ENCODE results near the gene MON2.
"Not testable (repeated sequence)": the region's sequence is repeated elsewhere in the genome, so short reads cannot be mapped to it uniquely, and the experiment has no call there.

MON2 gene, protein sequence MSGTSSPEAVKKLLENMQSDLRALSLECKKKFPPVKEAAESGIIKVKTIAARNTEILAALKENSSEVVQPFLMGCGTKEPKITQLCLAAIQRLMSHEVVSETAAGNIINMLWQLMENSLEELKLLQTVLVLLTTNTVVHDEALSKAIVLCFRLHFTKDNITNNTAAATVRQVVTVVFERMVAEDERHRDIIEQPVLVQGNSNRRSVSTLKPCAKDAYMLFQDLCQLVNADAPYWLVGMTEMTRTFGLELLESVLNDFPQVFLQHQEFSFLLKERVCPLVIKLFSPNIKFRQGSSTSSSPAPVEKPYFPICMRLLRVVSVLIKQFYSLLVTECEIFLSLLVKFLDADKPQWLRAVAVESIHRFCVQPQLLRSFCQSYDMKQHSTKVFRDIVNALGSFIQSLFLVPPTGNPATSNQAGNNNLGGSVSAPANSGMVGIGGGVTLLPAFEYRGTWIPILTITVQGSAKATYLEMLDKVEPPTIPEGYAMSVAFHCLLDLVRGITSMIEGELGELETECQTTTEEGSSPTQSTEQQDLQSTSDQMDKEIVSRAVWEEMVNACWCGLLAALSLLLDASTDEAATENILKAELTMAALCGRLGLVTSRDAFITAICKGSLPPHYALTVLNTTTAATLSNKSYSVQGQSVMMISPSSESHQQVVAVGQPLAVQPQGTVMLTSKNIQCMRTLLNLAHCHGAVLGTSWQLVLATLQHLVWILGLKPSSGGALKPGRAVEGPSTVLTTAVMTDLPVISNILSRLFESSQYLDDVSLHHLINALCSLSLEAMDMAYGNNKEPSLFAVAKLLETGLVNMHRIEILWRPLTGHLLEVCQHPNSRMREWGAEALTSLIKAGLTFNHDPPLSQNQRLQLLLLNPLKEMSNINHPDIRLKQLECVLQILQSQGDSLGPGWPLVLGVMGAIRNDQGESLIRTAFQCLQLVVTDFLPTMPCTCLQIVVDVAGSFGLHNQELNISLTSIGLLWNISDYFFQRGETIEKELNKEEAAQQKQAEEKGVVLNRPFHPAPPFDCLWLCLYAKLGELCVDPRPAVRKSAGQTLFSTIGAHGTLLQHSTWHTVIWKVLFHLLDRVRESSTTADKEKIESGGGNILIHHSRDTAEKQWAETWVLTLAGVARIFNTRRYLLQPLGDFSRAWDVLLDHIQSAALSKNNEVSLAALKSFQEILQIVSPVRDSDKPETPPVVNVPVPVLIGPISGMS (N-terminal part only)

DNA sequence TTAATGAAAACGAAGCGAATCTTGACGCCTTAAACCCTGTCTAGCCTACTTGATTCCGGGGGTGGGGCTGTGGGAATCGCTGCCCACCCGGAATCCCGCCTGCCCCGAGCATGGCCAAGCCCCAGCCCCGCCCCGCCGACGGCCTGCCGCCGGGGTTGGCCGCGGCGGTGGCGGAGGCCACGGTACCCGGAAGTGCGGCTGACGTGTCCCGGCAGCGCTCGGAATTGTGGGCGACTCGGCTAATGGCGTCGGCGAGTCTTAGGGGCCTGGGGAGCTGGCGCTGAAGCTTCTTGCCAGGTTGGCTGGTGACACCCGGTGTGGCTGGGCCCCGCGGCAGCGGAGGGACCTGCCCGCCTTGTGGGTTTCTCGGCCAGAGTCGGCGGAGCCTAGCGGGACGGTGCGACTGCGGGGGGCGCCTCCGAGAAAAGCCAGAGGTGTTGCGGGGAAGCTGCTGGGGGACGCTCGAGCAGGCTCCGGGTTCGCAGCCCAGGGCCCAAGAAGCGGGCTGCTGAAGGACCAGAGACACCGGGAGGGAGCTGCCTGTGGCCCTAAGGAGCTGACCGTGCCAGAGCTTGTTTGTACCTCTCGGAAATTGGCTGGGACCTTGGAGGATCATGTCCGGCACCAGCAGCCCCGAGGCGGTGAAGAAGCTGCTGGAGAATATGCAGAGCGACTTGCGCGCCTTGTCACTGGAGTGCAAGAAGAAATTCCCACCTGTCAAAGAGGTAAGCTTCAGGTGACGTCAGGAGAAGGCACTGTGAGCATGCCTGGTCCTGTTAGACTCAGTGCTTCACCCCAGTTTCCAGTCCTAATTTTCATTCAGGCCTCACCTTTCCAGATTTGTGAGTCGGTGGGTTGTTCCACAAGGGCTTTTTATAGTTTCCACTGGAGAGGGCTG is at the start of gene MON2:
TSS of gene MON2 (plus strand) at position 233 of the 898 bp plus-strand sequence. CDS start at position 615, 382 bp downstream.
- peak; percentile 72 to 85 (median 80) for DNase-seq

DNA sequence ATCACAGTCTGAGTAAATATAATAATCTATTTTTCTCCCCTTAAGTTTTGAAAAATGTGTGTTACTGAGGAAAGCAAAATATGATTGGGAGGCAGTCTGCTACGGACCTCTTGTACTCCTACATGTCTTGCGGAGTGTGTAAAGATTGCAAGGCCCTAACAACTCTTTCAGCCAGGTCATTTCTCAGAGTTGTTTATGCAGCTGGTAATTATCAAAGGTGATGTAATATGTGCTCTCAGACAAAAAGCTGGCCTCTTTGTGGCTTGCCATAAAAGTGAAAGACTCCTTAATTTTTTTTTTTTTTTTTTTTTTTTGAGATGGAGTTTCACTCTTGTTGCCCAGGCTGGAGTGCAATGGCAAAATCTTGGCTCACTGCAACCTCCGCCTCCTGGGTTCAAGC is 40.5 kb upstream of the MON2 start:
- DNase-seq: no peak

DNA sequence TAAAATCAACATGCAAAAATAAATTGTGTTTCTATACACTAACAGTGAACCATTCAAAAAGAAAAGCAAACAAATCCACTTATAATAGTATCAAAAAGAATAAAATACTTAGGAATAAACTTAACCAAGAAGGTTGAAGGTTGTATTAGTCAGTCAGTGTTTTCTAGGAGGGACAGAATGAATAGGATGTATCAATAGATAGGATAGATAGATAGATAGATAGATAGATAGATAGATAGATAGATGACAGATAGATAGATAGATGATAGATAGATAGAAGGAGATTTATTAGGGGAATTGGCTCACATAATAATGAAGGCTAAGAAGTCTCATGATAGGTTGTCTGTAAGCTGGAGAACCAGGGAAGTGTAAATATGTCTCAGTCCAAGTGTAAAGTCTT is 37.2 kb upstream of the MON2 start:
- DNase-seq: no peak

DNA sequence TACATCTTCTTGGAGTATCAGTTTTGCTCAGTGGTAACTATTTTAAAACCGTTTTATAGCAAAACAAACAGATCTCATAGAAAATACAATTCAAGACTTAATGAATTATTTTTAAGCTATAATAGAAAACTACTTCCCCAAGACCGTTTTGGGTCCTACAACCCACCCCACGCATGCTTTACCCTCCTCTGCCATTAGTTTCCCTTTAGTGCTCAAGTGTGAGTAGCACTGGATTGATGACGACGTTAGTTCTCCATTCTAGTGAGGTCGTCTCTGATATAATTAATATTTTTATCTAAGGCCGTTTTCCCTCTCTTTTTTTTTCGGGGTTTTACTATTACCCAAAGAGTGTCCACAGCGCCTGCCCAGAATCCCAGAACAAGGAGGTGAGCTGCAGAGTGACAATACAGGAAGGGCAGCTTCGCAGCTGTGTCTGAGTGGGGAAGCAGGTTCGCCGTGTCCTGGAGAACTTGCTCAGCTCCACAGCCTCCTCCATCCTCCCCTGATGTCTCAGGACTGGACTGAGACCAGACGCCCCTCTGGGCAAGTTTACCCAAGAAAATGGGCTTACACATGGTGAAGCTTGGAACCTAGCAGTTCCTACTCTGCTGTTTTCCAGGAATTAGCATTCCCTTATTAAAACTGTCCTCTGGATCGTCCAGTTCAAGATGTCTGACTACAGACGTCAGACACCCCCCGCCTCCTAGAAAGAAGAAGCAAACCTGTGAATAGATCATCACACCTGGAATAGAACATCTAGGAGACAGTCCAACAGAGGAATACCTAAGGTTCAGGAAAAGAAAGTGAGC is 31.9 kb upstream of the MON2 start:
- DNase-seq: no peak

DNA sequence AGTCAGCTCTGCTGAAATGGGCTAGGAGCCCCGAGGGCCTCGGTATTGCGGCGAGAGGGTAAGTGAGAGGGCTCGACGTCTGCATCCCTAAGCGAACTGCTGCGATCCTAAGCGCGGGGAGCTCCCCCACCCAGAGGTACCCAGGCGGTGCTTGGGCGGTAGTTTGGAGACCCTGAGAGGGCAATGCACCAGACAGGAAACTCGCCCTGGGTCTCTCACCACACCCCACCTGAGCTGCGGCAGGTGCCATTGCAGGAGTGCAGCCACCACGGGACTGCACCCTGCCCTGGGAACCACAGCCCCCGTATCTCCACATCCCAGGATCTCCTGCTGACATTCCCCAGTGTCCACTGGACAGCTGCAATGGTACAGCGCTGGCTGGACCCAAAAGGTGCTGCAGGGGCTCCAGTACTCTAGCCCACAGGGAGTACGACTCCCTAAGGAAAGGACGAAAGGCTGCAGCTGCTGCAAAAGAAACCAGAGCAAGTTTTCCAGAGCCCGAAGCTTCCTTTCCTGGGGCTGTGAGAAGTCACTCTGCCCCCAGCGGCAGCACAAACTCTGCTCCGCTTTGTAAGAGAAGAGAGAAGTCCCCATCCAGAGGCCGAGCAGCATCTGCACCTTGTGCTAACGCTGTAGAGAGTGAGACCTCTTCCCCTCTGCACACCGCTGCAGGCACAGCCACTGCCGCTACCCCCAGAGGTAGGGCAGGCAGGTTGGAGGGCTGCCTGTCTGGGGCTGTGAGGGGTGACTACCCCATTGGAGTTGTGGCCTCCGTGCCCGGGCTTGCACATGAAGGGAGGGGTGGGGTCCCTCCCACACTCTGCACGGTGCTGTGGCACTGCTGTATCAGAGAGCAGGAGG is 31.1 kb upstream of the MON2 start:
- peak in 4 of 6 experiments; percentile 2 to 44 (median 32) for DNase-seq

DNA sequence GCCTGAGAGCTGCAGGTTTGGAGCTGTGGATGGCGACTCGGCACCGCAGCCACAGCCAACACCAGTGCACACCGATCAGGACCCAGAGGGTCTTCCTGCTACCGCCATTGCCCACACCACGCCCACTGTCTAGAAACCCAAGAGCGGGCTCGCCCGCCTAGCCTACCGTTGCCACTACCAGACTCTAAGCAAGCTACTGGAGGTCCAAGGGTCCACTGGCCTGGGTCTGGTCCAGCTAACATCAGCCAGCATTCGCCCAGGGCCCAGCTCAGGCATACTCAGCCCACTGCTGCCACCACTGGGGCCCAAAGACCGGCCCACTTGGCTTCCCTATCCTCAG is 30.5 kb upstream of the MON2 start:
- DNase-seq: no peak

DNA sequence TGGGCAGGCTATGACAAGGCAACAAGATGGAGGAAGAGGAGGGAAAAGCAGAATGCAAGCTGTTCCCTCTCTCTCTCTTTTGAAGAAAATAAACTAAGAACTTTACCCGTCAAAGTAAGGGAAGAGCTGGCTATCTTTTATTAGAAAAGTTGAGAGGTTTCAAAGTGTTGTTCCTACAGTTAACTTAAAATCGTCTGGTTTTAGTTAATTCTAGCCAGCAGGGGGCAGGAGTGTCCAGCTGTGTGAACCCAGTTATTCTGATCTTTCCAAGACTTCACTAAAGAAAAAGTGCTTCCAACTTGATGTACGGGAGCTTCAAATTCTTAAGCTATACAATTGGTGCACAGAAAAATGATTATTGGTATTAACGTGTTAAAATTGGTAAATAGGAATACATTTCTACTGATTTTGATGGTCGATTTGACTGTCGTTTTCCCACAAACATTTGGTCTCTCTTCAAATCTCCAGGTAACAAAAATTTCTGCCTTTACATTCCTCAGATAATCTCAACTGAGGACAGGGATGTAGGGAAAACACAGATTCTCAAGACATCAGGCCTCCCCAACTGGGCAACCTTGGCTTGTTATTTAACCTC is 28.4 kb upstream of the MON2 start:
- DNase-seq: peak in 5 of 6 experiments; percentile 2 to 58 (median 24)

DNA sequence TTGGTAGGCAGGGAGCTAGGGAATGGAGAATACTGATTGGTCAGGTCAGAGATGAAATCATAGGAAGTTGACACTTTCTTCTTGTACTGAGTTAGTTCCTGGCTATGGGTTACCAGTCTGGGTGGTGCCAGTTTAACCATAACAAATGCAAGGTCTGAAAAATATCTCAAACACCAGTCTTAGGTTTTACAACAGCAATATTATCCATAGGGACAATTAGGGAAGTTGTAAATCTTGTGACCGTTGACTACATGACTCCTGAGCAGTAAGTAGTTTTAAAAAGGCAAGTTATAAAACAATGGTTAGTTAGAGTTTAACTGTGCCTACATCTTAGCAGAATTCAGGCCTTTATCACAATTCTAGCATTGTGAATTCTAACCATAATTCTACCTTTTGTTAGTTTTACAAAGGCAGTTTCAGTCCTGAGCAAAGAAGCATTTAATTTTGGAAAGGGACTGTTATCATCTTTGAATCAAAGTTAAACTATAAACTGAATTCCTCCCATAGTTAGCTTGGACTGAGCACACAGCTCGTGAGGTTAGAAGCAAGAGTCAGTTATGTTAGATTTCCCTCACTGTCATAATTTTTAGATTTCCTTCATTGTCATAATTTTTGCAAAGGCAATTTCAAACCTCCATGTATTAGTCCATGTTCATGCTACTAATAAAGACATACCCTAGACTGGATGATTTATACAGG is 19.7 kb upstream of the MON2 start:
- DNase-seq: no peak

DNA sequence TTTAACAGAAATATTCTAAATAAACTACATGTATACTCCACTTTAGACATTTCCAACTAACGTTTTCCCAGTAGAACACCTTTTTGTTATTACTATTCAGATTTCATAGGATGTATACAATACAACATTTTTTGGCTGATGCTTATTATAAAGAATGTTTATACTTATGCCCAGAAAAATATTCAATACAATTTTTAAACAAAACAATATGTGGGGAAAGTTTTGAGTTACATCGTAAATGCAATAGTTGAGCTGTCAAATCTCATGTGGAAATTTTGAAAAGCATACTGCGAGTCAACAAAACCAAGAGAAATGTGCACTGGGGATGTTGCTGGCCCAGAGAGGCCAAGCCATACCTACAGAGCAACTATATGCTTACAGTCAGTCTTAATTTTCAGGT is 18.2 kb upstream of the MON2 start:
- no peak for DNase-seq

DNA sequence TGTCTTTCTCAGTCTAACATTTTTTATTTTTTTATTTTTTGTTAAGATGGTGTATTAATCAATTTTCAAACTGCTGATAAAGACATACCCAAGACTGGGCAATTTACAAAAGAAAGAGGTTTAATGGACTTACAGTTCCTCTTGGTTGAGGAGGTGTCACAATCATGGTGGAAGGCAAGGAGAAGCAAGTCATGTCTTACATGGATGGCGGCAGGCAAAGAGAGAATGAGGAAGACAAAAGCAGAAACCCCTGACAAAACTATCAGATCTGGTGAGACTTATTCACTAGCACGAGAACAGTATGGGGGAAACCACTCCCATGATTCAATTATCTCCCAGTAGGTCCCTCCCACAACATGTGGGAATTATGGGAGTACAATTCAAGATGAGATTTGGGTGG is 11.2 kb upstream of the MON2 start:
- DNase-seq: not testable (repeated sequence)

DNA sequence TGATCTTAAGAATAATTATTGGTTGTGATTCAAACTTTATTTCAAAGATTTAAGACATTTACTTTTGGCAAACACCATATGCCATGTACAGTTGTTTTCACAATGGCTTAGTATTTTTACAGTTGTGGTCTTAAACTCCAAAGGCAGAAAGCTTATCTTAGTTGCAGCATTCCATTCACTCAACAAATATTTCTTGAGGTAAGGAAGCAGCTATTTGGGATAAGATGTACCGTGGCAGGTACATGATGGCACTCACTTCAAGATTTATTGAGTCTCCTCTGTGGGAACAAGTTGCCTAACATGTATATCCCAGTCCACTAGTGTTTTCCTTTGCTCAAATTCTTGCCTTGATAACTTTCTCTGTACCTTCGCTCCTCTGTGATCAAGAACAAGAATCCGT is 8.0 kb upstream of the MON2 start:
- DNase-seq: no peak

DNA sequence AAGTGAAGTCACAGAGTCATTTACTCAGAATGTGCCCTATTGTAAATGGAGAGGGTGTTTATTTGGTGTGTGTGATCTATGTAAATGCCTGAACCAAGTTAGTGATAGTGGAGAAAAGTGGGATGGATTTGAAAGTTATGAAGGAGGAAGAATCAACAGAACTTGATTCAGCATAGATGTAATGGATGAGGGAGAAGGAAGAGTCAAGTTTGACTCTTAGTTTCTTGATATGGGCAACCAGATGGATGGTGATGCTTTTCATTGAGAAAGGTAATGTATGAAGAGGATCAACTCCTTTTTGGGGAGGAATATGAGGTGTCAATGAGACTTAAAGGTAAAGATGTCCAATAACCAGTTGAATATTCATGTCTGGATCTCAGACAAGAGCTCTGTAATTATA is 6.7 kb upstream of the MON2 start:
- no peak for DNase-seq

DNA sequence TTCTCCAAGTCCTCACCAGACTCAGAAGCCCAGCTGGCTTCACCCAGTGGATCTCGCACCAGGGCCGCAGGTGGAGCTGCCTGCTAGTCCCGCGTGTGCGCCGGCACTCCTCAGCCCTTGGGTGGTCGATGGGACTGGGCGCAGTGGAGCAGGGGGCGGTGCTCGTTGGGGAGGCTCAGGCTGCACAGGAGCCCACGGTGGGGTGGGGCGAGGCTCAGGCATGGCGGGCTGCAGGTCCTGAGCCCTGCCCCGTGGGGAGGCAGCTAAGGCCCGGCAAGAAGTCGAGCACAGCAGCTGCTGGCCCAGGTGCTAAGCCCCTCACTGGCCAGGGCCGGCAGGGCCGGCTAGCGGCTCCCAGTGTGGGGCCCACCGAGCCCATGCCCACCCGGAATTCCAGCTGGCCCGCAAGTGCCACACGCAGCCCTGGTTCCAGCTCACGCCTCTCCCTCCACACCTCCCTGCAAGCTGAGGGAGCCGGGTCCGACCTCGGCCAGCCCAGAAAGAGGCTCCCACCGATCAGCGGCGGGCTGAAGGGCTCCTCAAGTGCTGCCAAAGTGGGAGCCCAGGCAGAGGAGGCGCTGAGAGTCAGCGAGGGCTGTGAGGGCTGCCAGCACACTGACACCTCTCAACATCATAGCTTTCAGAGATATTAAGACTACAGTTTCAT is 5.3 kb upstream of the MON2 start:
- not testable (repeated sequence) for DNase-seq

DNA sequence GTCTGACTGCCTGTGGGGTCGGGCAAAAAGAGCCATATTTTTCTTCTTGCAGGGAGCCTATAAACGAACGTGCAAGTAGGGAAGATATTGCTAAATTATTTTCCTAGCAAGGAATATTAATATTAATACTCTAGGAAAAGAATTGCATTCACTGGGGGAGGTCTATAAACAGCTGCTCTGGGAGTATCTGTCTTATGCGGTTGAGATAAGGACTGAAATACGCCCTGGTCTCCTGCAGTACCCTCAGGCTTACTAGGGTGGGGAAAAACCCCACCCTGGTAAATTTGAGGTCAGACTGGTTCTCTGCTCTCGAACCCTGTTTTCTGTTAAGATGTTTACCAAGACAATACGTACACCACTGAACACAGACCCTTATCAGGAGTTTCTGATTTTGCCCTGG is 3.4 kb upstream of the MON2 start:
- not testable (repeated sequence) for DNase-seq

DNA sequence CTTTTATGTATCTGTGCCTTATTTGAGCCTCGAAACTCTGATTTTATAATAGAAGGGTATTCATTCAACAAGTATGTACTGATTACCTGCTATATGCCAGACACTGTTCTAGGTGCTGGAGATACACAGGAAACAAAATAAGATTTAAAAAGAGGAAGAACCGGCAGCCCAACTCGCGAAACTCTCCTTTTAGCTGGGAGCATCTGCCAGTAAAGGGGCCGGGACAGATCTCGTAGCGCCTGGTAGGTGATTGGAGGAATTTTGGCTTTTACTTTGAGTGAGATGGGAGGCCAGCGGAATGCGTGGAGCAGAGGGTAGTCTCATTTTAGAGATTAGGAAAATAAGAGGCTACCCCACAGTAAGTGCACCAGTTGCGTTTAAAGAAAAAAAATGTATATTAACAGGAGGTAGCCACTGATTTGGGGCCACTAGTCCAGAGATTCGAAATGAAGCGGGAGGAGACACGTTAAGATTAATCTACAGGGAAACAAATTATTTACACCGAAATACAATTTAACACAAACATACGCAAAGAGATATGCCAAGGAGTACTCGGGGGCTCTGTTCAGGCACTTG is 520 bp upstream of the MON2 start:
- peak in 3 of 6 experiments; percentile 16 to 70 (median 48) for DNase-seq

DNA sequence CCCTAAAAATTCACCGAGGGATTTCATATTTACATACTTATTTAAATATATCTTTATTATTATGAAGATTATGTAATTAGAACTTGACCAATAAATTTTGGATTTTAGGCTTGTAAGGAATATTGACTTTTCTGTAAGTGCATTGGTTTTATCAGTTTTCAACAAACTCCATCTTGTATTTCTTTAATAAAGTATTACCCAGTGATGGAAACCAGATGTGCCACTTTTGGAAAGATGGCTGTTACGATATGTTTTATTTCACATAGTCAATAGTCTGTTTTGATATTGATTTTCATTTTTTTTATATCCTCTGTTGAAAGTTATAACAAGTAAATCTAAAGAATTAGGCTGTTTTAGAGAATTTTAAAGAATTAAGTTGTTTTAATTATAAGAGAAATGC is 1.8 kb downstream of the MON2 start:
- no peak for DNase-seq

DNA sequence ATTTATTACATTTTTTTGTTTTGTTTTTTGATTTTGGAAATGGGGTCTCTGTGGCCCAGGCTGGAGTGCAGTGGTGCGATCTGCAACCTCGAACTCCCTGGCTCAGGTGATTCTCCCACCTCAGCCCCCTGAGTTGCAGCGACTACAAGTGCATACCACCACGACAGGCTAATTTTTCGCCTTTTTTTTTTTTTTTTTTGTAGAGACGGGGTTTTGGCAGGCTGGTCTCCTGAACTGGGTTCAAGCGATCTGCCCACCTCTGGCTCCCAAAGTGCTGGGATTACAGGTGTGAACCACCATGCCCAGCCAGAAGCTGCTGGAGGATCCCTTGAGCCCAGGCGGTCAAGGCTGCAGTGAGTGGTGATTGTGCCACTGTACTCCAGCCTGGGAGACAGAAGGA is 2.3 kb downstream of the MON2 start:
- no peak for DNase-seq

DNA sequence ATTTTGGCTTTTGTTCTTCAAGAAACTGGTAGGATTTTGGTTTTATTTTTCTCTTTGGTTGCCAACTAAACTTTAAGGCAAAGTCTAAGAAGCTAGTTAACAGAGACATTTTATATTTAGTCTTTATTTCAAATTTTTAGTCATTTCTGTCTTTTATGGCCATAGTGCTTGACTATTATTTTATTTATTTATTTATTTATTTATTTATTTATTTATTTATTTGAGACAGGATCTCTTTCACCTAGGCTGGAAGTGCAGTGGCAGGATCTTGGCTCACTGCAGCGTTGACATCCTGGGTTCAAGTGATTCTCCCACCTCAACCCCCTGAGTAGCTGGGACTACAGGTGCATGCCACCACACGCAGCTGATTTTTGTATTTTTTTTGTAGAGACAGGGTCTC is 3.1 kb downstream of the MON2 start:
- DNase-seq: no peak

All from stimulated activated naive CD4-positive, alpha-beta T cell (primary cell).